ENCODE results near the gene GPR153. TPM values are rescaled to one million over a fixed set of nuclear protein-coding genes. Genes with fewer than 3 reads are reported as not detected.
A peak's percentile ranks its signal among the peaks of the same experiment; 100 is the strongest.

The GPR153 gene
- total RNA-seq, 1 experiment from 2014 or later = 3.4 TPM

- no peak overlapping the region for H3K27ac ChIP-seq (ENCODE audit: low read length)
- no peaks in the 10 kb centered on the region for H4K20me1 ChIP-seq (ENCODE audit: insufficient read depth, low read depth, low read length)
- H3K9me2 ChIP-seq (replicated peaks; ENCODE audit: insufficient read depth, low read length) = no peaks in the 10 kb centered on the region
- H3K4me2 ChIP-seq (ENCODE audit: low read depth, low read length, poor library complexity, severe bottlenecking) = no peak overlapping the region
- H3K4me3 ChIP-seq (ENCODE audit: low read length) = no peak overlapping the region
- H3K9ac ChIP-seq (ENCODE audit: low read length) = no peak overlapping the region
- DNase-seq = no peak
- H3K79me2 ChIP-seq (ENCODE audit: low read length) = no peaks in the 10 kb centered on the region
- no peak overlapping the region for H2AFZ ChIP-seq (ENCODE audit: low read length)
- H3K36me3 ChIP-seq (ENCODE audit: insufficient read depth, low read length) = no peaks in the 10 kb centered on the region
- H3K27me3 ChIP-seq (ENCODE audit: low read length) = no peaks in the 10 kb centered on the region
- H3K9me3 ChIP-seq (ENCODE audit: low read length) = no peaks in the 10 kb centered on the region
- H3K4me1 ChIP-seq (ENCODE audit: low read length) = peaks cover 12% of the 10 kb centered on the region
These were observed 53.0 kb downstream of the GPR153 start for GRCh38 chr1:6207921-6208320.

- Histone ChIP-seq H3K4me2 (ENCODE audit: low read depth, low read length, poor library complexity, severe bottlenecking) (no peak overlapping the region), H3K9me2 (replicated peaks; ENCODE audit: insufficient read depth, low read length) (no peaks in the 10 kb centered on the region), H3K27ac (ENCODE audit: low read length) (no peak overlapping the region)
These were observed 53.6 kb downstream of the GPR153 start for GRCh38 chr1:6207075-6207885.

GRCh38 chr1:6206520-6206855 is 54.4 kb downstream of the GPR153 start:
- Histone ChIP-seq H3K79me2 (ENCODE audit: low read length) (no peaks in the 10 kb centered on the region), H3K9me3 (ENCODE audit: low read length) (no peaks in the 10 kb centered on the region), H3K4me2 (ENCODE audit: low read depth, low read length, poor library complexity, severe bottlenecking) (no peak overlapping the region), H2AFZ (ENCODE audit: low read length) (no peak overlapping the region), H3K4me3 (ENCODE audit: low read length) (no peak overlapping the region), H3K36me3 (ENCODE audit: insufficient read depth, low read length) (no peaks in the 10 kb centered on the region), H3K4me1 (ENCODE audit: low read length) (no peaks in the 10 kb centered on the region), H3K9me2 (replicated peaks; ENCODE audit: insufficient read depth, low read length) (no peaks in the 10 kb centered on the region), H4K20me1 (ENCODE audit: insufficient read depth, low read depth, low read length) (no peaks in the 10 kb centered on the region), H3K9ac (ENCODE audit: low read length) (no peak overlapping the region), H3K27ac (ENCODE audit: low read length) (no peak overlapping the region), H3K27me3 (ENCODE audit: low read length) (no peaks in the 10 kb centered on the region)
- no peak for DNase-seq

More at GRCh38 chr1:6207075-6207885, 53.6 kb downstream of the GPR153 start:
- Histone ChIP-seq H3K36me3 (ENCODE audit: insufficient read depth, low read length) (no peaks in the 10 kb centered on the region), H3K9ac (ENCODE audit: low read length) (no peak overlapping the region), H3K4me1 (ENCODE audit: low read length) (peaks cover 5% of the 10 kb centered on the region), H3K9me3 (ENCODE audit: low read length) (no peaks in the 10 kb centered on the region), H3K79me2 (ENCODE audit: low read length) (no peaks in the 10 kb centered on the region), H2AFZ (ENCODE audit: low read length) (no peak overlapping the region), H3K4me3 (ENCODE audit: low read length) (no peak overlapping the region), H4K20me1 (ENCODE audit: insufficient read depth, low read depth, low read length) (no peaks in the 10 kb centered on the region), H3K27me3 (ENCODE audit: low read length) (no peaks in the 10 kb centered on the region)
- DNase-seq = no peak

GRCh38 chr1:6205849-6206519 is 54.9 kb downstream of the GPR153 start, which contains the start of gene RNF207:
Gene RNF207, plus strand, starts transcription at chr1:6206119. Its CDS starts 417 bp downstream, at chr1:6206536.
- Histone ChIP-seq H3K4me3 (ENCODE audit: low read length) (no peak within 1 kb of the TSS), H4K20me1 (ENCODE audit: insufficient read depth, low read depth, low read length) (no peaks in the 10 kb centered on the region), H3K36me3 (ENCODE audit: insufficient read depth, low read length) (no peaks in the 10 kb centered on the region), H3K4me2 (ENCODE audit: low read depth, low read length, poor library complexity, severe bottlenecking) (no peak within 1 kb of the TSS), H3K9me2 (replicated peaks; ENCODE audit: insufficient read depth, low read length) (no peaks in the 10 kb centered on the region), H3K79me2 (ENCODE audit: low read length) (no peaks in the 10 kb centered on the region), H3K9ac (ENCODE audit: low read length) (no peak within 1 kb of the TSS), H3K9me3 (ENCODE audit: low read length) (no peaks in the 10 kb centered on the region), H2AFZ (ENCODE audit: low read length) (no peak within 1 kb of the TSS), H3K4me1 (ENCODE audit: low read length) (no peaks in the 10 kb centered on the region), H3K27ac (ENCODE audit: low read length) (no peak within 1 kb of the TSS), H3K27me3 (ENCODE audit: low read length) (no peaks in the 10 kb centered on the region)
- DNase-seq = no peak

GRCh38 chr1:6202256-6202655 is 58.6 kb downstream of the GPR153 start:
- peaks cover 21% of the 10 kb centered on the region for H3K4me1 ChIP-seq (ENCODE audit: low read length)
- no peak overlapping the region for H3K27ac ChIP-seq (ENCODE audit: low read length)
- H3K4me2 ChIP-seq (ENCODE audit: low read depth, low read length, poor library complexity, severe bottlenecking) = no peak overlapping the region
- no peaks in the 10 kb centered on the region for H3K9me2 ChIP-seq (replicated peaks; ENCODE audit: insufficient read depth, low read length)
- peaks cover 3% of the 10 kb centered on the region; the same call in 1 of the 2 replicates for H3K36me3 ChIP-seq (ENCODE audit: insufficient read depth, low read length)
- H2AFZ ChIP-seq (ENCODE audit: low read length) = no peak overlapping the region
- H3K4me3 ChIP-seq (ENCODE audit: low read length) = no peak overlapping the region
- H3K27me3 ChIP-seq (ENCODE audit: low read length) = no peaks in the 10 kb centered on the region
- H3K79me2 ChIP-seq (ENCODE audit: low read length) = peaks cover 28% of the 10 kb centered on the region
- H3K9ac ChIP-seq (ENCODE audit: low read length) = no peak overlapping the region
- H3K9me3 ChIP-seq (ENCODE audit: low read length) = no peaks in the 10 kb centered on the region
- H4K20me1 ChIP-seq (ENCODE audit: insufficient read depth, low read depth, low read length) = peaks cover 17% of the 10 kb centered on the region
- DNase-seq = no peak

GRCh38 chr1:6200188-6200809 is 60.6 kb downstream of the GPR153 start:
- H3K4me1 ChIP-seq (ENCODE audit: low read length) = peaks cover 26% of the 10 kb centered on the region
- peaks cover 44% of the 10 kb centered on the region for H3K79me2 ChIP-seq (ENCODE audit: low read length)
- H4K20me1 ChIP-seq (ENCODE audit: insufficient read depth, low read depth, low read length) = peaks cover 31% of the 10 kb centered on the region
- no peak for DNase-seq
- no peaks in the 10 kb centered on the region for H3K9me3 ChIP-seq (ENCODE audit: low read length)
- H3K4me3 ChIP-seq (ENCODE audit: low read length) = peak overlapping the region; percentile 71
- no peak overlapping the region for H3K27ac ChIP-seq (ENCODE audit: low read length)
- peak overlapping the region; percentile 57 for H3K9ac ChIP-seq (ENCODE audit: low read length)
- H3K9me2 ChIP-seq (replicated peaks; ENCODE audit: insufficient read depth, low read length) = no peaks in the 10 kb centered on the region
- H3K4me2 ChIP-seq (ENCODE audit: low read depth, low read length, poor library complexity, severe bottlenecking) = peak overlapping the region; percentile 61
- H3K36me3 ChIP-seq (ENCODE audit: insufficient read depth, low read length) = peaks cover 18% of the 10 kb centered on the region
- H3K27me3 ChIP-seq (ENCODE audit: low read length) = no peaks in the 10 kb centered on the region
- peak overlapping the region; percentile 61 for H2AFZ ChIP-seq (ENCODE audit: low read length)

GRCh38 chr1:6199298-6200187 is 61.4 kb downstream of the GPR153 start, which contains the start of gene RPL22:
Gene RPL22, minus strand, starts transcription at chr1:6199595. Its CDS starts 22 bp downstream, at chr1:6199573.
- Histone ChIP-seq H3K79me2 (ENCODE audit: low read length) (peaks cover 46% of the 10 kb centered on the region), H3K4me2 (ENCODE audit: low read depth, low read length, poor library complexity, severe bottlenecking) (peak within 1 kb of the TSS; percentile 83), H3K4me3 (ENCODE audit: low read length) (peak within 1 kb of the TSS; percentile 71)

More at GRCh38 chr1:6199298-6200187, 61.4 kb downstream of the GPR153 start, which contains the start of gene RPL22:
- peaks cover 31% of the 10 kb centered on the region for H4K20me1 ChIP-seq (ENCODE audit: insufficient read depth, low read depth, low read length)
- no peaks in the 10 kb centered on the region for H3K27me3 ChIP-seq (ENCODE audit: low read length)
- no peaks in the 10 kb centered on the region for H3K9me3 ChIP-seq (ENCODE audit: low read length)
- peak; percentile 100 for DNase-seq
- H3K9ac ChIP-seq (ENCODE audit: low read length) = peak within 1 kb of the TSS; percentile 96
- H3K27ac ChIP-seq (ENCODE audit: low read length) = peak within 1 kb of the TSS; percentile 66
- H2AFZ ChIP-seq (ENCODE audit: low read length) = peak within 1 kb of the TSS; percentile 61
- peaks cover 26% of the 10 kb centered on the region for H3K4me1 ChIP-seq (ENCODE audit: low read length)
- no peaks in the 10 kb centered on the region for H3K9me2 ChIP-seq (replicated peaks; ENCODE audit: insufficient read depth, low read length)
- peaks cover 20% of the 10 kb centered on the region for H3K36me3 ChIP-seq (ENCODE audit: insufficient read depth, low read length)

Data from Karpas-422 (cell line).